ENCODE data around the gene OPCML.

- TF ChIP-seq, protein P1, sequence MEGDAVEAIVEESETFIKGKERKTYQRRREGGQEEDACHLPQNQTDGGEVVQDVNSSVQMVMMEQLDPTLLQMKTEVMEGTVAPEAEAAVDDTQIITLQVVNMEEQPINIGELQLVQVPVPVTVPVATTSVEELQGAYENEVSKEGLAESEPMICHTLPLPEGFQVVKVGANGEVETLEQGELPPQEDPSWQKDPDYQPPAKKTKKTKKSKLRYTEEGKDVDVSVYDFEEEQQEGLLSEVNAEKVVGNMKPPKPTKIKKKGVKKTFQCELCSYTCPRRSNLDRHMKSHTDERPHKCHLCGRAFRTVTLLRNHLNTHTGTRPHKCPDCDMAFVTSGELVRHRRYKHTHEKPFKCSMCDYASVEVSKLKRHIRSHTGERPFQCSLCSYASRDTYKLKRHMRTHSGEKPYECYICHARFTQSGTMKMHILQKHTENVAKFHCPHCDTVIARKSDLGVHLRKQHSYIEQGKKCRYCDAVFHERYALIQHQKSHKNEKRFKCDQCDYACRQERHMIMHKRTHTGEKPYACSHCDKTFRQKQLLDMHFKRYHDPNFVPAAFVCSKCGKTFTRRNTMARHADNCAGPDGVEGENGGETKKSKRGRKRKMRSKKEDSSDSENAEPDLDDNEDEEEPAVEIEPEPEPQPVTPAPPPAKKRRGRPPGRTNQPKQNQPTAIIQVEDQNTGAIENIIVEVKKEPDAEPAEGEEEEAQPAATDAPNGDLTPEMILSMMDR (IDR thresholded peaks at IDR 0.05; ENCODE audit: low read depth, low read length, poor library complexity, severe bottlenecking): no peak
- no peak for TF ChIP-seq EZH2phosphoT487 (IDR thresholded peaks at IDR 0.05; ENCODE audit: borderline replicate concordance, low read length)
These were observed 881.2 kb downstream of the OPCML start for GRCh38 chr11:132650969-132651720.

All from DOHH2 (cell line).